Sigmoid colon (tissue), 4 donors: Measurements from ENCODE around the gene RPTOR.

Experiments
- CTCF ChIP-seq, 4 experiments: fragments of 450-650 bp in 3 of 4; fragments of 200-600 bp in 1 of 4; IDR thresholded peaks; one replicate each; pipeline ENCODE4 v1.5.1; 2016 to 2019; ENCODE audit warnings: antibody characterized with exemption in 4 of 4, mild to moderate bottlenecking in 3 of 4, moderate library complexity in 2 of 4
- POLR2A ChIP-seq, 2 donors: fragments of 450-650 bp; IDR thresholded peaks; one replicate each; pipeline ENCODE4 v1.6.1; 2016; ENCODE audit warnings: antibody characterized with exemption in 2 of 2, mild to moderate bottlenecking in 2 of 2, moderate library complexity in 2 of 2
- POLR2AphosphoS5 ChIP-seq, 4 donors: sonication (generic); formaldehyde crosslinking; IDR thresholded peaks; one replicate each; pipeline ENCODE4 v1.6.1; 2017; ENCODE audit warnings: antibody characterized with exemption in 4 of 4

- no peak for TF ChIP-seq POLR2A (IDR thresholded peaks at IDR 0.05)
- no peak for TF ChIP-seq CTCF (IDR thresholded peaks at IDR 0.05)
- no peak for TF ChIP-seq POLR2AphosphoS5 (IDR thresholded peaks at IDR 0.05)
These were observed 130.9 kb downstream of the RPTOR start for GRCh38 chr17:80675438-80676095.
